ENCODE results near the gene ZFR. TPM values are rescaled to one million over a fixed set of nuclear protein-coding genes. Genes with fewer than 3 reads are reported as not detected.
"Not testable (repeated sequence)": the region's sequence is repeated elsewhere in the genome, so short reads cannot be mapped to it uniquely, and the experiment has no call there.

Gene ZFR
- total RNA-seq, 3 donors from 2014 or later, result 44.0 to 73.3 (median 44.7) TPM

DNA sequence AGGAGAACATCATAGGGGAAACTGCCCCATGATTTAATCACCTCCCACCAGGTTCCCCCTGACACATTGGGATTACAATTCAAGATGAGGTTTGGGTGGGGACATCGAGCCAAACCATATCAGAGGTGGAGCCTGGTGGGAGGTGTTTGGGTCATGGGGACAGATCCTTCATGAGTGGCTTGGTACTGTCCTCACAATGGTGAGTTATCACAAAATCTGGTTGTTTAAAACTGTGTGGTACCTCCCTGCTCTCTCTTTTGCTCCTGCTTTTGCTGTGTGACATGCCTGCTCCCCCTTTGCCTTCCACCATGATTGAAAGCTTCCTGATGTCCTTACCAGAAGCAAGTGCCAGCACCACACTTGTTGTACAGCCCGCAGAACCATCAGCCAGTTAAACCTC lies 16.2 kb upstream of the ZFR start:
- no peak for TF ChIP-seq CTCF (IDR thresholded peaks at IDR 0.05)
- intact Hi-C loops (cut with DNase I, micrococcal nuclease), result no loop called here
- Histone ChIP-seq H3K4me1 (ENCODE audit: low read depth) (no peaks in the 10 kb centered on the region), H3K4me3 (no peak overlapping the region), H3K9me3 (no peaks in the 10 kb centered on the region), H3K36me3 (ENCODE audit: low read depth) (no peaks in the 10 kb centered on the region)
- ATAC-seq (no peak), DNase-seq (no peak)

GRCh38 chr5:32458880-32459495 lies 14.4 kb upstream of the ZFR start:
- intact Hi-C loops (cut with DNase I, micrococcal nuclease), result no loop called here
- no peaks in the 10 kb centered on the region for H3K4me1 ChIP-seq (ENCODE audit: low read depth)
- no peaks in the 10 kb centered on the region for H3K9me3 ChIP-seq
- no peaks in the 10 kb centered on the region for H3K36me3 ChIP-seq (ENCODE audit: low read depth)
- DNase-seq (no peak), ATAC-seq (no peak)
- no peak for TF ChIP-seq CTCF (IDR thresholded peaks at IDR 0.05)
- H3K4me3 ChIP-seq, result no peak overlapping the region

DNA sequence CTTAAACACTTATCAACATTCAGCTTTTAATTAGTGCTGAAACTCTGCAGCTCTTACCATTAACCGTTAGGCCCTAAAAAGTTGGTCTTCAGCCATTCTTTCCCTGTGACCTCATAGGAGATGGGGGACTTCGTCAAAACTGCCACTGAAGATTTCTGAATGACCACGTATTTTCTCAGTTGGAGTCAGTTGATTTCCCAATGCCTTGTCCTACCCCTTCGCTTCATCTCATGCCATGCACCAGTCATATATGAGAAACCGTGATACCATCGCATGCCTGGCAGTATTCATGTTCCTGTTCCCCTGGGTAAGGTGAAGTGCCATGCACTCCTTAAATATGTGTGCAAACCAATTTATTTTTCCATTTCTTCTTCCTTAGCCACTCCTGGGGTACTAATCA lies 10.8 kb upstream of the ZFR start:
- intact Hi-C loops (cut with DNase I, micrococcal nuclease), result no loop called here
- ATAC-seq, result no peak
- Histone ChIP-seq H3K36me3 (ENCODE audit: low read depth) (no peaks in the 10 kb centered on the region), H3K4me3 (no peak overlapping the region), H3K4me1 (ENCODE audit: low read depth) (no peaks in the 10 kb centered on the region), H3K9me3 (no peaks in the 10 kb centered on the region)
- no peak for DNase-seq
- TF ChIP-seq CTCF (IDR thresholded peaks at IDR 0.05), result no peak

DNA sequence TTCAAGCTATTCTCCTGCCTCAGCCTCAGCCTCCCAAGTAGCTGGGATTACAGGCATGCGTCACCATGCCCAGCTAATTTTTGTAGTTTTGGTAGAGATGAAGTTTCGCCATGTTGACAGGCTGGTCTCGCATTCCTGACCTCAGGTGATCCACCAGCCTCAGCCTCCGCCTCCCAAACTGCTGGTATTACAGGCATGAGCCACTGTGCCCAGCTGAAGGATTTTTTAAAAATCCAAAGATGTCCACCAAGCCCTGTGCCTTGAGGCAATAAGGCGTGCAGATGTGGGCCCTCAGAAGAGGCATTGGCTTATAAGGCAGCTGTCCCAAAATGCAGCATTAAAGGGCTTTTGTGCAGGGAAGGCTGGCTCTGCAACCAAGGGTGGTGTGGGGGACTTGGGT lies 10.3 kb upstream of the ZFR start:
- Histone ChIP-seq H3K9me3 (no peaks in the 10 kb centered on the region), H3K4me3 (no peak overlapping the region), H3K36me3 (ENCODE audit: low read depth) (no peaks in the 10 kb centered on the region), H3K4me1 (ENCODE audit: low read depth) (no peaks in the 10 kb centered on the region)
- ATAC-seq (no peak), DNase-seq (no peak)
- intact Hi-C loops (cut with DNase I, micrococcal nuclease), result no loop called here
- no peak for TF ChIP-seq CTCF (IDR thresholded peaks at IDR 0.05)

DNA sequence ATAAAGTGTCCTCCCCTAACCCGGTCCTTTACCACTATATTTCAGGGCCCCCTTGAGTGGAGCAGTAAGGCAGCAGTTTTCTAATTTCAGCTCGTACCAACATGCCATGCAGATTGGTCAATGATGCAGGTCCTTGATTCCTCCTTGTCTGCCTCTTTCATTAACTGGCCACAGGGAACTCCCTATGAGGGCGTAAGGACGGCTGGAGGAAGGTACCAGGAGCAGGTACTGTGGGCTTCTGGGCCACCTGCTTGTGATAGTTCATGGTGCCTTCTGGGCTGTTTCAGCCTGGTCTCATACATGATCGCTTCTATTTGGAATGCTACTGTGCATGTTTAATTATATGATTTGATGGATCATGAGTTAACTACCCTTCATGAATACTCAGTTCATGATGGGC lies 9.4 kb upstream of the ZFR start:
- no peaks in the 10 kb centered on the region for H3K9me3 ChIP-seq
- intact Hi-C loops (cut with DNase I, micrococcal nuclease), result no loop called here
- no peak overlapping the region for H3K4me3 ChIP-seq
- ATAC-seq (no peak), DNase-seq (no peak)
- no peaks in the 10 kb centered on the region for H3K36me3 ChIP-seq (ENCODE audit: low read depth)
- H3K4me1 ChIP-seq (ENCODE audit: low read depth), result no peaks in the 10 kb centered on the region
- no peak for TF ChIP-seq CTCF (IDR thresholded peaks at IDR 0.05)

- H3K36me3 ChIP-seq (ENCODE audit: low read depth); H3K4me3 ChIP-seq; H3K9me3 ChIP-seq; H3K4me1 ChIP-seq (ENCODE audit: low read depth); ATAC-seq; DNase-seq; intact Hi-C loops (cut with DNase I, micrococcal nuclease): not testable (repeated sequence)
Observed at GRCh38 chr5:32452316-32452715, 7.8 kb upstream of the ZFR start.
